ENCODE measurements around the gene MAGI1.

DNA sequence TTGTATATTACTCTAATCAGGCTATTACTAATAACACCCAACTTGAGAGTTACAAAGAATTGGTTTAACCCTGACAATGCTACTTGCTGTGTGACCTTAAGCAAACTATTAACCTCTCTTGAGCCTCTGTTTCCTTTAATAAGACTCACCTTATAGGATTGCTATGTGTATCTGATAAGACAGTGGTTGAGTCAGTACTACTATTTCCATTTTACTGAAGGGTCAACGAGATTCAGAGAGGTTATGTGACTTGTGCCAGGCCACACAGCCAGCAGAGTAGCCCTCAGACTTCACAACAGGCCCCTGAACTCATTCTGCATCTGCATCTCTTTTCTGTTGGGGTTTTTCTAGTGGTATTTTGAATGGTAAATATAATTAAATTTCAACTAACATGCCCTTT is 420.1 kb downstream of the MAGI1 start:
- TF ChIP-seq, protein P1, sequence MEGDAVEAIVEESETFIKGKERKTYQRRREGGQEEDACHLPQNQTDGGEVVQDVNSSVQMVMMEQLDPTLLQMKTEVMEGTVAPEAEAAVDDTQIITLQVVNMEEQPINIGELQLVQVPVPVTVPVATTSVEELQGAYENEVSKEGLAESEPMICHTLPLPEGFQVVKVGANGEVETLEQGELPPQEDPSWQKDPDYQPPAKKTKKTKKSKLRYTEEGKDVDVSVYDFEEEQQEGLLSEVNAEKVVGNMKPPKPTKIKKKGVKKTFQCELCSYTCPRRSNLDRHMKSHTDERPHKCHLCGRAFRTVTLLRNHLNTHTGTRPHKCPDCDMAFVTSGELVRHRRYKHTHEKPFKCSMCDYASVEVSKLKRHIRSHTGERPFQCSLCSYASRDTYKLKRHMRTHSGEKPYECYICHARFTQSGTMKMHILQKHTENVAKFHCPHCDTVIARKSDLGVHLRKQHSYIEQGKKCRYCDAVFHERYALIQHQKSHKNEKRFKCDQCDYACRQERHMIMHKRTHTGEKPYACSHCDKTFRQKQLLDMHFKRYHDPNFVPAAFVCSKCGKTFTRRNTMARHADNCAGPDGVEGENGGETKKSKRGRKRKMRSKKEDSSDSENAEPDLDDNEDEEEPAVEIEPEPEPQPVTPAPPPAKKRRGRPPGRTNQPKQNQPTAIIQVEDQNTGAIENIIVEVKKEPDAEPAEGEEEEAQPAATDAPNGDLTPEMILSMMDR (IDR thresholded peaks at IDR 0.05) = no peak
- TF ChIP-seq POLR2AphosphoS5 (IDR thresholded peaks at IDR 0.05) = no peak
- TF ChIP-seq POLR2A (IDR thresholded peaks at IDR 0.05) = no peak
- TF ChIP-seq EP300 (IDR thresholded peaks at IDR 0.05) = no peak
